ENCODE measurements around the gene GCSH. TPM values are rescaled to one million over a fixed set of nuclear protein-coding genes. Genes with fewer than 3 reads are reported as not detected.

The GCSH gene
- polyA plus RNA-seq, 1 of the 3 experiments (the other 2 are of a cell fraction) = 20.7 TPM

DNA sequence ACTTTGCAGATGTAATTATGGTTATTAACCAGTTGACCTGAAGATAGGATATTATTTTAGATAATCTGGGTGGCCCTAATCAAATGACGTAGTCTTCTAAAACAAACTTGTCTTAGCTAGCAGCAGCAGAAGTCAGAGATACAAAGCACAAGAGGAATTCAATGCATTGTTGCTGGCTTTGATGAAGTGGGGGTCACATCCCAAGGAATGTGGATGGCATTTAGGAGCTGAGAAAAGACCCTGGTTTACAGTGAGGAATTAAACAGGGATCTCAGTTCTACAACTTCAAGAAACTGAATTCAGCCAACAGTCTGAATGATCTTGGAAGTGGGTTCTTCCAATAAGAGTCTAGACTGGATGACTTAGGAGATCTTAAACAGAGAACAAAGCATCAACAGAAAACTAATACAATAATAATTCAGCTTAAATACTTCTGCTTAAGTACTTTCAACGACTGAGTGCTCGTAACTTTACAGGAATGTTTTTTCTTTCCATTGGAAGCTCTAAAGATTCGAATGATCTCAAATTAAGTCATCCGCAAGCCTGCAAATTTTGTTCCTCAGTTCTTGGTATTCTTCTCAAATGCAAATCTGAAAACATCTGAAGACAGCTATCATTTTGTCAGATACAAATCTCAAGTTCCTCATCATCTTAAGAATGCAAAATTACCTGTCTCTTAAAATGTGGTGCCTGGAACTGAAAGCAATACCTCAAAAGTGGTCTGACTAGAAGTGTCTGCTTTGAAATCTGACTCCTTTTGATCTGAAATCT lies 22.4 kb downstream of the GCSH start:
- Histone ChIP-seq H3K27me3 (ENCODE audit: insufficient read depth) (no peaks in the 10 kb centered on the region), H3F3A (replicated peaks; ENCODE audit: insufficient read depth) (peaks cover 4% of the 10 kb centered on the region), H3K36me3 (replicated peaks in 1 of 2; ENCODE audit: control insufficient read depth in 1 of 2, insufficient read depth in 2 of 2, low read length in 1 of 2) (no peaks in the 10 kb centered on the region), H3K9me3 (no peaks in the 10 kb centered on the region), H2AFZ (ENCODE audit: low read depth) (no peak overlapping the region), H4K20me1 (ENCODE audit: insufficient read depth) (no peaks in the 10 kb centered on the region), H3K79me2 (ENCODE audit: insufficient read depth) (no peaks in the 10 kb centered on the region), H3K4me1 (ENCODE audit: control insufficient read depth in 1 of 2, insufficient read depth in 2 of 2, low read depth in 1 of 2, low read length in 1 of 2) (peaks cover 0 to 8% of the 10 kb centered on the region in 2 experiments; a peak in 1 of 4 replicates), H3K9me2 (no peaks in the 10 kb centered on the region), H3K4me3 (ENCODE audit: low read depth in 2 of 2, low read length in 1 of 2) (no peak overlapping the region), H3K4me2 (no peak overlapping the region), H3K27ac (ENCODE audit: low read depth in 2 of 2, low read length in 1 of 2) (no peak overlapping the region), H3K9ac (no peak overlapping the region)
- ChIA-PET CTCF (interaction anchor here (0.7 to 1.8 kb wide), 2 partner anchors 18 to 38 kb away, joined by 3 to 4 read pairs; partner anchors contain the start of gene ATMIN), POLR2A (interaction anchor here (0.6 kb wide), 1 partner anchor 24 kb away, joined by 4 read pairs; no protein-coding TSS in a partner anchor)
- TF ChIP-seq USF2 (IDR thresholded peaks at IDR 0.05; ENCODE audit: borderline replicate concordance, low read depth, low read length) = no peak
- TF ChIP-seq MEF2A (IDR thresholded peaks at IDR 0.05; ENCODE audit: borderline replicate concordance, low read depth) = no peak
- no peak for TF ChIP-seq NFIC (IDR thresholded peaks at IDR 0.05; ENCODE audit: borderline replicate concordance)
- no peak for TF ChIP-seq RXRA (IDR thresholded peaks at IDR 0.05; ENCODE audit: borderline replicate concordance, low read depth)
- TF ChIP-seq ELF1 (IDR thresholded peaks at IDR 0.05) = no peak
- no peak for TF ChIP-seq TCF12 (IDR thresholded peaks at IDR 0.05)
- TF ChIP-seq SMC3 (IDR thresholded peaks at IDR 0.05; ENCODE audit: low read depth, low read length) = no peak
- TF ChIP-seq CHD2 (IDR thresholded peaks at IDR 0.05; ENCODE audit: low read length, partially characterized antibody) = no peak
- TF ChIP-seq USF1 (IDR thresholded peaks at IDR 0.05; ENCODE audit: borderline replicate concordance, low read depth) = no peak
- 75% methylated on average over 5 of the region's 5 CpGs for WGBS (ENCODE audit: low lambda C conversion rate)
- DNase-seq = no peak

DNA sequence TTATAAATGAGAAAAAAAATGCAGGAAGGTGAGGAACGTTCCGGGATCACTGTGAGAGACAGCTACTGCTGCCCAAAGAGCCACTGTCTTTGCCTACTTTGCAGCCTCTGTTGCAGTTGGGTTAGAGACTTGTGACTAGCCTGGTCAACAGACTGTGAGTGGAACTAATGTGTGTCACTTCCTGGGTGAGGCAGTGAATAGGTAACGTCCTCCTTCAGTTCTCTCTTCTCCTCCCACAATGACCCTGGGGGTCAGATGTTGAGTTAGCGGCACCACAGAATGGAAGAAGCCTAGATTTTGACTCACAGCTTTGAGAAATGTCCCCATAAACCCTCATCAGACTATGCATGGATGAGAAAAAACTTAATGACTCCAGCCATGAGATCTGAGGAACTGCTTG lies 24.4 kb downstream of the GCSH start:
- POLR2A ChIA-PET = no interaction called here
- TF ChIP-seq RXRA (IDR thresholded peaks at IDR 0.05; ENCODE audit: borderline replicate concordance, low read depth) (no peak), RFX5 (IDR thresholded peaks at IDR 0.05; ENCODE audit: low read length) (no peak), YY1 (IDR thresholded peaks at IDR 0.05; ENCODE audit: low read depth) (no peak), EP300 (IDR thresholded peaks at IDR 0.05; ENCODE audit: borderline replicate concordance in 1 of 2, low read depth in 1 of 2, low read length in 1 of 2) (no peak), POLR2AphosphoS5 (IDR thresholded peaks at IDR 0.05; ENCODE audit: low read depth, low read length) (no peak), SIN3A (IDR thresholded peaks at IDR 0.05; ENCODE audit: borderline replicate concordance, low read depth, low read length) (no peak), CHD2 (IDR thresholded peaks at IDR 0.05; ENCODE audit: low read length, partially characterized antibody) (no peak), TAF1 (IDR thresholded peaks at IDR 0.05; ENCODE audit: borderline replicate concordance, low read depth, low read length) (no peak), GATA2 (CRISPR knock-in tag; IDR thresholded peaks at IDR 0.05) (no peak)
- 88% methylated on average over 4 of the region's 4 CpGs for WGBS (ENCODE audit: low lambda C conversion rate)

More for the DNA sequence above, 24.4 kb downstream of the GCSH start:
- no peak for DNase-seq
- Histone ChIP-seq H4K20me1 (ENCODE audit: insufficient read depth) (no peaks in the 10 kb centered on the region), H3K9me3 (no peaks in the 10 kb centered on the region), H3K4me2 (no peak overlapping the region), H3K27me3 (ENCODE audit: insufficient read depth) (no peaks in the 10 kb centered on the region), H3K79me2 (ENCODE audit: insufficient read depth) (no peaks in the 10 kb centered on the region), H3K4me1 (ENCODE audit: control insufficient read depth in 1 of 2, insufficient read depth in 2 of 2, low read depth in 1 of 2, low read length in 1 of 2) (peaks cover 0 to 4% of the 10 kb centered on the region in 2 experiments; a peak in 1 of 4 replicates), H3K36me3 (replicated peaks in 1 of 2; ENCODE audit: control insufficient read depth in 1 of 2, insufficient read depth in 2 of 2, low read length in 1 of 2) (no peaks in the 10 kb centered on the region), H3K9me2 (no peaks in the 10 kb centered on the region), H3K9ac (no peak overlapping the region), H3K27ac (ENCODE audit: low read depth in 2 of 2, low read length in 1 of 2) (no peak overlapping the region), H3F3A (replicated peaks; ENCODE audit: insufficient read depth) (peaks cover 4% of the 10 kb centered on the region), H3K4me3 (ENCODE audit: low read depth in 2 of 2, low read length in 1 of 2) (no peak overlapping the region), H2AFZ (ENCODE audit: low read depth) (no peak overlapping the region)
- CTCF ChIA-PET = no interaction called here

Measured in SK-N-SH (cell line).